ENCODE data around the gene CCL18. TPM values are rescaled to one million over a fixed set of nuclear protein-coding genes. Genes with fewer than 3 reads are reported as not detected.

CCL18 gene
- total and polyA plus RNA-seq, 2 donors (not counting 1 experiment from before 2014, with no cell fraction given), result not detected

DNA sequence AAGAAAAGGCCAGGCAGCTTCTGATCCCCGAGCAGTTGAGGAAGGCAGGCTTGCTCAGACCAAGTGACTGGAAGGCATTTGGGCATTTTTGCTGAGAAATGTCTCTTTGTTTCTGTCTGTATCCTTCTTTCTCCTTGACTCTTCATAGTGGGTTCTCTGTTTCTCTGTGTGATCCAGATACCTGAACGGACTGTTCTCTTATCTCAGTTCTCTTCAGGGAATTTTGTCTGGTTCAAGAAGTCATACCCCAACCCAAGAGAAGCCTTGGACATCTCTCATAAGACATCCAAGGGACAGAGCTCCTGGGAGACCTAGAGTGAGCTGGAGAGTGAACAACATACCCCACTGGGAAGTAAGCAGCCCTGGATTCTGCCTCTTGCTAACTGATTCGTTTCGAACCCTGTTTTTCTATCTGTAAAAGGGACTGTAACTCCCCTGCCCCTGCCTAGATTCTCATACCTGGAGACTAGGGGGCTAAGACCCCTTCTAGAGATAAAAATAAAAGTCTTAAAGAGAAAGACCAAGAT is 25.3 kb downstream of the CCL18 start:
- TF ChIP-seq EZH2 (IDR thresholded peaks at IDR 0.05; ENCODE audit: borderline replicate concordance, insufficient read depth, low read depth, low read length, poor library complexity, severe bottlenecking), result no peak
- TF ChIP-seq, protein P1, sequence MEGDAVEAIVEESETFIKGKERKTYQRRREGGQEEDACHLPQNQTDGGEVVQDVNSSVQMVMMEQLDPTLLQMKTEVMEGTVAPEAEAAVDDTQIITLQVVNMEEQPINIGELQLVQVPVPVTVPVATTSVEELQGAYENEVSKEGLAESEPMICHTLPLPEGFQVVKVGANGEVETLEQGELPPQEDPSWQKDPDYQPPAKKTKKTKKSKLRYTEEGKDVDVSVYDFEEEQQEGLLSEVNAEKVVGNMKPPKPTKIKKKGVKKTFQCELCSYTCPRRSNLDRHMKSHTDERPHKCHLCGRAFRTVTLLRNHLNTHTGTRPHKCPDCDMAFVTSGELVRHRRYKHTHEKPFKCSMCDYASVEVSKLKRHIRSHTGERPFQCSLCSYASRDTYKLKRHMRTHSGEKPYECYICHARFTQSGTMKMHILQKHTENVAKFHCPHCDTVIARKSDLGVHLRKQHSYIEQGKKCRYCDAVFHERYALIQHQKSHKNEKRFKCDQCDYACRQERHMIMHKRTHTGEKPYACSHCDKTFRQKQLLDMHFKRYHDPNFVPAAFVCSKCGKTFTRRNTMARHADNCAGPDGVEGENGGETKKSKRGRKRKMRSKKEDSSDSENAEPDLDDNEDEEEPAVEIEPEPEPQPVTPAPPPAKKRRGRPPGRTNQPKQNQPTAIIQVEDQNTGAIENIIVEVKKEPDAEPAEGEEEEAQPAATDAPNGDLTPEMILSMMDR (IDR thresholded peaks at IDR 0.05), result no peak
- intact Hi-C loops (cut with micrococcal nuclease), result no loop called here
- Histone ChIP-seq H2AFZ (ENCODE audit: insufficient read depth, low read depth, low read length, poor library complexity, severe bottlenecking) (no peak overlapping the region), H3K4me3 (ENCODE audit: control extremely low read depth in 1 of 5, extremely low read depth in 1 of 5, insufficient read depth in 1 of 5, low read depth in 2 of 5, low read length in 4 of 5) (peak overlapping the region; percentile 32 to 43 (median 36)), H4K20me1 (ENCODE audit: control insufficient read depth, insufficient read depth, low read length, poor library complexity, severe bottlenecking) (no peaks in the 10 kb centered on the region), H3K9ac (ENCODE audit: low read length) (peak overlapping the region; percentile 44), H3K9me3 (ENCODE audit: control extremely low read depth in 1 of 3, control insufficient read depth in 2 of 3, insufficient read depth in 1 of 3, low read length in 2 of 3) (peaks cover 0 to 6% (median 0%) of the 10 kb centered on the region in 3 donors), H3K4me1 (ENCODE audit: control insufficient read depth in 2 of 2, insufficient read depth in 2 of 2, low read length in 2 of 2) (peaks cover 43 to 48% of the 10 kb centered on the region in 2 donors), H3K36me3 (replicated peaks in 1 of 2; ENCODE audit: control extremely low read depth in 1 of 2, control insufficient read depth in 1 of 2, extremely low read depth in 1 of 2, insufficient read depth in 2 of 2, low read length in 1 of 2) (no peaks in the 10 kb centered on the region), H3K79me2 (ENCODE audit: control insufficient read depth, insufficient read depth, low read length) (no peaks in the 10 kb centered on the region), H3K27me3 (replicated peaks in 1 of 4; ENCODE audit: control extremely low read depth in 1 of 4, control insufficient read depth in 3 of 4, insufficient read depth in 4 of 4, low read length in 3 of 4) (no peaks in the 10 kb centered on the region), H3K27ac (ENCODE audit: low read length in 2 of 2) (peak overlapping the region; percentile 58 to 85), H3K4me2 (replicated peaks; ENCODE audit: low read depth, low read length, poor library complexity, severe bottlenecking) (peak overlapping the region; percentile 70)
- Mint-ChIP-seq H3K4me1 (peaks cover 66% of the 10 kb centered on the region), H3K4me3 (peak overlapping the region; percentile 89), H3K27me3 (no peaks in the 10 kb centered on the region), H3K27ac (peak overlapping the region; percentile 87), H3K9me3 (ENCODE audit: insufficient read depth) (no peaks in the 10 kb centered on the region)
- CTCF ChIA-PET, result interaction anchor here (0.9 to 2.1 kb wide), 8 partner anchors 14 to 62 kb away, joined by 4 to 11 read pairs (median 4); partner anchors contain the start of gene CCL4
- 80% methylated on average over 1 of the region's 4 CpGs for whole genome bisulfite sequencing (ENCODE audit: insufficient coverage)
- POLR2A ChIA-PET, result interaction anchor here (0.6 to 1.3 kb wide), 2 partner anchors 13 to 526 kb away, joined by 4 read pairs; no protein-coding TSS in a partner anchor
- ATAC-seq (ENCODE audit: low read depth) (no peak), DNase-seq (no peak)

All from B cell (primary cell).